Stimulated activated CD8-positive, alpha-beta memory T cell treated with anti-CD3 and anti-CD28 coated beads, Interleukin-12 subunit alpha, Interleukin-12 subunit beta, amount 100 ng/mL, for 24 hours (primary cell): ENCODE results near the gene ACLY.
"Not testable (repeated sequence)": the region's sequence is repeated elsewhere in the genome, so short reads cannot be mapped to it uniquely, and the experiment has no call there.

Experiments
- DNase-seq: peaks from one replicate; pipeline ENCODE4 v3.0.0-alpha.2; 2020; ENCODE audit errors: extremely low read depth

ACLY gene

DNA sequence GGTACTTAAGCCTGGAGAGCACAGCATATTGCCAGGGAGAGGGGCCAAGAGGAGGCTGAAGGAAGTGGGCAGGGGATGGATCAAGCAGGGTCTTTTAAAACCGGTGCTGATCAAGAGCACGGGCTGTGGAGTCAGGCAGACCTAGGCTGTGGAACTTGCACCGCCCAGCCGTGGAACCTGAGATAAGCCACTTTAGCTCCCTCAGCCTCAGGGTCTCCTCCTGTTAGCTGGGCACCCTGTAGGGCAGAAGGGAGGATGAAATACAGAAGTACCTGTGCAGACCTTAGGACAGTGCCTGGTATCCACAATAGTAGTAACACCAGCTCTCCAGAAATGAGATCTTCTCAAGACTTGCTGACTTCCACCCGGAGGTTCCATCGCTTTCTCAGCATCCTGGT lies 20.9 kb upstream of the ACLY start:
- no peak for DNase-seq

DNA sequence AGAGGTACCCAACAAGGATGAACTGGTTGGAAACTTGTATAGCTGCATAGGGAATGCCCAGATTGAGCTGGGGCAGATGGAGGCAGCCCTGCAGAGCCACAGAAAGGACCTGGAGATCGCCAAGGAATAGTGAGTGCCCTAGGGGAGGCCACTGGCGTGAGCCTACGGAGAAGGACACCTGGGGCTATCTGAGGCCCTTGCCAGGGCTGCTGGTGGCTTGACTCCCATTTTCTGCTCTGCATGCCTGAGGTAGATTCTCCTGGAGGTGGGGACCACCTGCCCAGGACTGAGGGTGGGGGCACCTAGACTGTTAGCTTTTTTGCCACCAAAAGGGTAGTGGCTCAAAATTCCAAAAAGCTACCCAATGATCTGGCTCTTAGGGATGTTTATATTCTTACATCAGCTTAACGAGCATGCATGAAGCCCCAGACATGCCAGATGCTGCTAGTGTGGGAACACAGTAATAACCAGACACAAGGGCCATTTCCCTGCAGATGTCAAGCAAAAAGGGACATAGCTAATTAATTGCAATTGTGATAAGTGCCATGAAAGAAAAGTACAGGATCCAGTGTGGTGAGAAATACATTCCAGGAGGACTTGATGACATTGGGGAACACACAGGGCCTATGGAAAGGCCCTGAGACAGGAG lies 20.4 kb upstream of the ACLY start:
- no peak for DNase-seq

DNA sequence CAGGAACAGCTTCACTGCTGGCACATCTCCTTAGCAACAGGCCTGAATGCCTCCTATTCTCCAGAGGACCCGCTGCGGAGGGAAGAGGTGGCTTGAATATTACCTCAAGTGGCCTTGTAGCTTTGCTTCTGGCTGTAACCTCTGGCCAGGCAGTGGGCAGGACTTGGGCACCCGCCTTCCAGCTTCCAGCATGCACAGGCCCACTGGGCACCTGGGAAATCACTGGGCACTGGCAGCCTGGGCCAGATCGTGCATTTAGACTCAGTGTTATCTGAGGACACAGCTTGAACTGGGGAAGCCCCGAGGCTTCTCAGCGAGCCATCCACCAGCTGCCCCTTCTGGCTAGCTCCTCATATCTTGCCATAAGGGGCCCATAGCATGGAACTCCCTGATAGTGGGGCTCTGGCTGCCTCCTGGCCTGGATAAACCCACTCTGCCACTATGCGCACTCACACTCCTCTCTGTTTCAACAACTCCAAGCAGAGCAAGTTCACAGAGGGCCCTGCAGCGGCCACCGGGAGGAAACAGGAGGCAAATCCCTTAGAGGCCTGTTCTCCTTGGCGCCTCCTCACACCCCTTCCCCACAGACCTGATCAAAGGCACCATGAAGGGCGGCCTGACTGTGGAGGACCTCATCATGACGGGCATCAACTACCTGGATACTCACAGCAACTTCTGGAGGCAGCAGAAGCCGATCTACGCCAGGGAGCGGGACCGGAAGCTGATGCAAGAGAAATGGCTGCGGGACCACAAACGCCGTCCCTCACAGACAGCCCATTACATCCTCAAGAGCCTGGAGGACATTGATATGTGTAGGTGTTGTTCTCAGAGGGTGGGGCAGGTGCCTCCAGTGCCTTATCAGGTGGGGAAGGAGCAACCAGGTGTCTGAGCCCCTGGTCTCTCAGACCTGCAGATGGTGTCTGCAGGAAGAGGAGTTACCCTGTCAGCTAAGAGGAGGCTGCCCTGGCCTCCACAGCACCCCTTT lies 19.5 kb upstream of the ACLY start:
- DNase-seq, result no peak

DNA sequence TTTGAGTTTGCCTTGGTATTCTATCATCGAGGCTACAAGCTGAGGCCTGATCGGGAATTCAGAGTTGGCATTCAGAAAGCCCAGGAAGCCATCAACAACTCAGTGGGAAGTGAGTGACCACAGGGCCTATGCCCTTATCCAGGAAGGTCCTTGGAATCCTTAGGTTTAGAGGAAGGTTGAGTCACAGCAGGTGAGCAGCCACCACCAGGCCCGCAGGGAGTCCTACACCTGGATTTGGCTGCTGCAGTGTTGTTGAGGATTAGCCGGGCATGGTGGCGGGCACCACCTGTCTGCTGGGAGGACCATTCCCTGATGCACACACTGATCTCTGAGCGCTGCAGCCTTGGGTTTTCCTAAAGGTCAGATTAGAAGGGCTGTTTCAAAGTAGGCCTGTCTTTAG lies 16.9 kb upstream of the ACLY start:
- no peak for DNase-seq

DNA sequence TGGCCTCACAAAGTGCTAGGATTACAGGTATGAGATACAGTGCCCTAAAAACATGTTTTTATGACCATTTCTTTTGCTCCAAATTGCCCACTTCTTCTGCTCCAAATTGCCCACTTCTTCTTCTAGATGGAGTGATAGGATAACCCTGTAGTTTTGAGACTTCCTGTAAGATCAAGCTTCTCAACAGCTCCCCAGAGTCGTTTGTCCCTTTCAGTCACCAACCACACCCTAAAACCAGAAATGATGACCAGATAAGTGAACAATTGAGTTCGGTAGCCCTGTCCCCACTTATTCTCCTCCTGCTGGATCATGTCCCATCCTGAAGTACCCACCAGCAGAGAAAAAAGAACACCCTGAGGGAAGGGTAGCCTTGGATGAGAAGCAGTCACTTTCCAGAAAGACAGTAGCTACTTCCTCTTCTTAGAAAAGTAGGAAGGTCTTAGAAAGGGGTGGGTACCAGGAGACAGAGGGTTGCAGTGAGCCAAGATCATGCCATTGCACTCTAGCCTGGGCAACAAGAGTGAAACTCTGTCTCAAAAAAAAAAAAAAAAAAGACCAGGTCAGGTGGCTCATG lies 14.2 kb upstream of the ACLY start:
- DNase-seq, result no peak

DNA sequence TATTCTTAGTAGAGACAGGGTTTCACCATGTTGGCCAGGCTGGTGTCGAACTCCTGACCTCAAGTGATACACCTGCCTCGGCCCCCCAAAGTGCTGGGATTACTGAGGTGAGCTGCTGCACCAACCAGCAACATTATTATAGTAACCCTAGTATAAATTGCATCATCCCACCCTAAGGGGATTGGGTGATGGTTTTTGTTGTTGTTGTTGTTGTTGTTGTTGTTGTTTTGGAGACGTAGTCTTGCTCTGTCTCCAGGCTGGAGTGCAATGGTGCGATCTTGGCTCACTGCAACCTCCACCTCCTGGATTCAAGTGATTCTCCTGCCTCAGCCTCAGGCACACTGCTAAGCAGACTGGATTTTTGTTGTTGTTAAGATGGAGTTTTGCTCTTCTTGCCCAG lies 13.0 kb upstream of the ACLY start:
- DNase-seq, result not testable (repeated sequence)

DNA sequence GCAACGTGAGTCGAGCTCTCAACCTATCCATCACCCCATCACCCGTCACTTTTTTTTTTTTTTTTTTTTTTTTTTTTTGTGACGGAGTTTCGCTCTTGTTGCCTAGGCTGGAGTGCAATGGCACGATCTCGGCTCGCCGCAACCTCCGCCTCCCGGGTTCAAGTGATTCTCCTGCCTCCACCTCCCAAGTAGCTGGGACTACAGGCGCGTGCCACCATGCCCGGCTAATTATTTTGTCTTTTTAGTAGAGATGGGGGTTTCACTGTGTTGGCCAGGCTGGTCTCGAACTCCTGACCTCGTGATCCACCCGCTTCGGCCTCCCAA lies 12.0 kb upstream of the ACLY start:
- not testable (repeated sequence) for DNase-seq

DNA sequence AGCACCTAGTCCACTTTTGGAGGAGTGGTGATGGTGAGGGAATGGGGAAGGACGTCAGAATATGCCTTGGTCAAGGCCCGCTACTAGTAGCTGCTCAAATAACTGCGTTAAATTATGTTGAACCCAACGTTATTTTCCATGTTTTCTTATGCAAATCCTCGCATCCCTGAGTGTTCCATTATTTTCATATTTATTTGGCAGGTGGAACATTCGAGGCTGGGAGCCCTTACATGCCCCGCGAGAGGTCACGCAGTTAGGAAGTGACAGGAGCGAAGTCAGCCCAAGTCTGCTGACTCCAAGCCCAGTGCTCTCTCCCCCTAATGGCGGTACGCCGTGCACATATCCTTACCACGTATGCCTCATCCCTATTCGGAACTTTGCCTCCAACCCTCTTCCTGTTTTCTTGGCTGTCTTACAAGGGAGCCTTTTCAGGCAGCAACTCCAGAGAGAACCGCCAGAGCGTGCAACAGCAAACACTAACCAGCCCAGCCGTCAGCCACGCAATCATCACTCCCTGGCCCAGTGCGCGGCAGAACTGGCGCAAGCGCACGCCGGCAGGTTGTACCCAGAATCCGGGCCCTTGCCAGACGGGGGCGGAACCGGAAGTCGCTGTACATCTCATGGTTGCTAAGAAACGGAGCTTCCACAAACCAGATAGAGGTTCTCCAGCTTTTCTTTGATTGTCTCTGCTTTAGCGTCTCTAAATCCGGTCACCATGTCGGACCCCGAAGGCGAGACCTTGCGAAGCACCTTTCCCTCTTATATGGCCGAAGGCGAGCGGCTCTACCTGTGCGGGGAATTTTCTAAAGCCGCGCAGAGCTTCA lies 11.5 kb upstream of the ACLY start, which contains the start of gene ODAD4:
Gene ODAD4, plus strand, starts transcription at position 609 of the 824 bp plus-strand sequence. Its CDS starts 107 bp downstream, at position 716.
- DNase-seq, result peak; percentile 93

DNA sequence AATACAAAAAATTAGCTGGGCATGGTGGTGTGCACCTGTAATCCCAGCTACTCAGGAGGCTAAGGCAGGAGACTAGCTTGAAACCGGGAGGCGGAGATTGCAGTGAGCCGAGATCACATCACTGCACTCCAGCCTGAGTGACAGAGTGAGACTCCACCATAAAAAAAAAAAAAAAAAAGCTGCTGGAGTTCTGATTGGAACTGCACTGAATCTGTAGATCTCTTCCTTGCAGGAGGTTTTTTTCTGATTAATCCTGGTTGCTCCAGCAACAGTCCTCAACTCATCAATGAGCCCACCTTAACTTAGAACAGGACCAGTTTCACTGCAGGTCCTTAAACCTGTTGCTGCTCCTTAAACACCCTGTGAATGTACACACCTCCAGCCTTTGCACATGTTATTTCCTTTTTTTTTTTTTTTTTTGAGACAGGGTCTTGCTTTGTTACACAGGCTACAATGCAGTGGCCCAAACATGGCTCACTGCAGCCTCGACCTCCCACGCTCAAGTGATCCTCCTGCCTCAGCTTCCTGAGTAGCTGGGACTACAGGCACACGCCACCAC lies 10.0 kb upstream of the ACLY start:
- DNase-seq, result no peak

DNA sequence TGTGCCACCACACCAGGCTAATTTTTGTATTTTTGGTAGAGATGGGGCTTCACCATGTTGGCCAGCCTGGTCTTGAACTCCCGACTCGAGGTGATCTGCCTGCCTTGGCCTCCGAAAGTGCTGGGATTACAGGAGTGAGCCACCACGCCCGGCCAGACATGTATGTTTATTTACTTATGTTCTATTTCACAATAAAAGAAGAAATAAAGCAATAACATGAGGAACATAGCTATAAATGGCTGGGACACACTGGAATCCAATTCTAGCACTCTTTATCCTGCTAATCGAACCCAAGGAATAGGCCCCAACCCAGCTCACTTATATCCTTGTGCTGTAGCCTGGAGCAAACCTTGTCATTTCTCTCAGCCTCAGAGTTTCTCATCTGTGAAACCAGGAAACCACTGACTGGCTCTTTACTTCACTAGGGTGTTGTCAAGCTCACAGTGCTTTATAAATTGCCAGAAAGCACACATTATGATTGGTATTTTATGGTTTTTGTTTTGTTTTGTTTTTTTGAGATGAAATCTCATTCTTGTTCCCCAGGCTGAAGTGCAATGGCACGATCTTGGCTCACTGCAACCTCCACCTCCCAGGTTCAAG lies 7.3 kb upstream of the ACLY start:
- no peak for DNase-seq

DNA sequence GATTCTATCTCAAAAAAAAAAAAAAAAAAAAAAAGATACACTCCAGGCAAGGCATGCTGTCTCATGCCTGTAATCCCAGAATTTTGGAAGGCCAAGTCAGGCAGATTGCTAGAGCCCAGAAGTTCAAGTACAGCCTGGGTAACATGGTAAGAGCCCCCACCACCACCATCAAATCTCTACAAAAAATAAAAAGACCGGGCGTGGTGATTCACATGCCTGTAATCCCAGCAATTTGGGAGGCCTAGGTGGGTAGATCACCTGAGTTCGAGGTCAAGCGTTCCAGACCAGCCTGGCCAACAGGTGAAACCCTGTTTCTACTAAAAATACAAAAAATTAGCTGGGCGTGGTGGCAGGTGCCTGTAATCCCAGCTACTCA lies 1.8 kb upstream of the ACLY start:
- no peak for DNase-seq

DNA sequence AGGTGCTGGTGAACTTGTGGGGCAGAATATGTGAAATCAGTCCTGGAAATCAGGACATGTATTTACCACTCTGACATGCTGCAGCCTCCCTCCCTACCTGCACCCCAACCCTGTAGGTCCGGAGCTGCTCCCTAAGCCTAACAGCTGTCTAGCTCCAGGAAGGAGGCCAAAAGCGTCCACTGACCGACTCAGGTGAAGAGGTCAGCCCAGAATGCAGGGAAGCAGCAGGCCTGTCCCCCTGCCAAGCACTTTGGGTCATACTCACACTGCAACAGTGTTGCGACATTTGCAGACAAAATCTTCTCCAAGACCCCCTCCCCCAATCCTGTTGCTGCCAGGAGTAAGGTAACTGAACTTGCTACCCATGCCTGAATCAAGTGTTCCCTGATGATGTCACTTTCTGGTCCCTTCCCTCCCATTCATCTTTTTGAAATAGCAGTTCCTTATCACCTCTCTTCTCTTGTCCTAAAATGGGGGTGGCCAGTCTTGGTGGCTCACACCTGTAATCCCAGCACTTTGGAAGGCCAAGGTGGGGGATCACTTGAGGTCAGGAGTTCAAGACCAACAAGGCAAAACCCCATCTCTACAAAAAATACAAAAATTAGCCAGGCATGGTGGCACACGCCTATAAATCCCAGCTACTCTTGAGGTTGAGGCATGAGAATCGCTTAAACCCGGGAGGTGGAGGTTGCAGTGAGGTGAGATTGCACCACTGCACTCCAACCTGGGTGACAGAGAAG lies 1.3 kb upstream of the ACLY start:
- no peak for DNase-seq

DNA sequence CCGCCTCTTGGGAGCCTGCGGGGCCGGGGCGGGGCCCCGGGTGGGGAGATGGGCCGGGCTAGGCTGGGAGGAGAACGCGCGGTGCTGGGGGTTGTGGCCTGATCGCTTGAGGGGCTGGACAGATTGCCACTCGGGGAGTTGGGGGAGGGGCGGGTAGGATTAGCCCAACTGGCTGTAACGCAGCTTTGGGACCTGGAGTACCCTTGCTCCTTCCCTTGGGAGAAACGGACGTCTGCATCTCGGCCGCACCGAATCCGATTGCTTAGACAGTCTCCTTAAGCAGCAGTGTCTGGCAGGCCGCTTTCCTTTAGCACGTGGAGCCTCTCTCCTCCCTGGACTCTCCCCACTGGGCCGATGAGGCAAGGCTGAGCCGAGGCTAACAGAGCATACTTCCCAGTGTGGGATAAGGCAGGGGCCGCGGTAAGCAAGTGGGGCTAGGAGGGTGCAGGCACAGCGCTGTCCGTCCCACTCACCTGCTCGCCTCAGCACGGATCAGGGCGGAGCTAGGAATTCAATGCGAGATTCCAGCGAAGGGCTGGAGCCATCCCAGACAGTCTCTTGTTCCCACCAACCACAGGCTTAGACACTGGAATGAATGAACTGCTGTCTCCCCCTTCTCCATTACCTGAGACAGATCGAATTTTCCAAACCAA lies 540 bp upstream of the ACLY start:
- DNase-seq, result no peak

DNA sequence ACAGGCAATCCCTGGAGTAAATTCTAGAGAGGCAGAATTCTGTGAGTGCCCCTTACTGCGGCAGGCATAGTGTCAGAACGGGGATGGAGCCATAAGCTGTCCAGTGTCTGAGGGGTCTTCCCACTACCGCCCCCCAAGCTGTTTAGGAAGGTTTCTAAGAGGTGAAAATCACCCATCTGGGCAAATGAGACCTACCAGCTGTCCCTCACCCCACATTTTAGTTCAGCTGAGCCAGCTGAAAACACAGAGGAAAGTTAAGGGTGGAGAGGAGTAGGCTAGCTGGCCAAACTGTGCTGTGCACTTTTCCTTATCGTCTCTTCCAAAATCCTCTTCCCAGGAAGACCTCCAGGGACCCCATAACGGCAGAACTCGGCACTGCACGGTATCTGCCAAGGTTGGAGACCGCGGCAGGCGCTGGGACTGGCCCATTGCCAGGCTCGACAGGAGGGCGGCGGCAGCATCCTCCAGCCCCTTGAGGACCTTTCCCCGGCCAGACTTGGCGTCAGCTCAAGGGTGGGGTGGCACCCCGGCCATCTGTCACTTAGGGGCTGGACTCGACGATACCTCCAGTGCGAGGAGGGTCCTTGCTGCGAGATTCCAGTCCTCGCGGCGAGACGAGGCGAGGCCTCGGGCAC lies 955 bp downstream of the ACLY start:
- DNase-seq, result no peak

DNA sequence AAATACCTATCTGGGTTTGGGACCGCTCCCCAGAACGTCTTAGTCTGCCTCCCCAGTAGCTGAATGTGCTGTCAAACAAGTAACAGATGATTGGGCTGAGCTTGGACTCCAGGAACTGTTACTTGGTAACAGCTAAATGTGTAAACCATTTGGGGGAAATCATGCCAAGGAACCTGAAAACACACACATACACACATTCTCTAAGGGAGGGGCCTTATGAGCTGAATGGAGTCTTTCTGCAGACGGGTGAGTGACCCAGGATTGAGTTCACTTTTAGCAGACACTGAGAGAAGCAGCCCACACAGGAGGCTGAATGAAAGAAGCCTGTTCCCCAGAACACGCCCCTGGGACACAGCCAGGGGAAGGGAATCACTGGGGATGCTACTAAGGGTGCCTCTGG lies 1.6 kb downstream of the ACLY start:
- DNase-seq, result no peak

DNA sequence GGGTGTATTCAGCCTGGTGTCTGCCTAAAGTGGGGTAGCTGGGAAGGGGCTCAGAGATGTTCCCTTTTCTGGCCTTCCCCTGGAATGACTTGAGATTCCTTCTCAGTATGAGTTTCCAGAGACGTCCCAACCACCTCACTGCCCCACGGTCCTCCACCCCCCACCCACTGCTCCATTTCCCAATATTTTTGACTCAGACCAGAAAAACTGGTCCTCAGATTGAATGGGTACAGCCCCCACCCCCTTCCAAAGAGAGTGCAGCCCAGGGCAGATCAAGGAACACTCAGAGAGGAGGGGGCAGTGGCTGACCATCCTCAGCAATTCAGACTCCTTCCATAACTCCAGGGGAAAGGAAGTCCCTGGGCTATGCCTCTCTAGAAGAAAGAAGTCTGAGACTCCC lies 3.2 kb downstream of the ACLY start:
- no peak for DNase-seq

DNA sequence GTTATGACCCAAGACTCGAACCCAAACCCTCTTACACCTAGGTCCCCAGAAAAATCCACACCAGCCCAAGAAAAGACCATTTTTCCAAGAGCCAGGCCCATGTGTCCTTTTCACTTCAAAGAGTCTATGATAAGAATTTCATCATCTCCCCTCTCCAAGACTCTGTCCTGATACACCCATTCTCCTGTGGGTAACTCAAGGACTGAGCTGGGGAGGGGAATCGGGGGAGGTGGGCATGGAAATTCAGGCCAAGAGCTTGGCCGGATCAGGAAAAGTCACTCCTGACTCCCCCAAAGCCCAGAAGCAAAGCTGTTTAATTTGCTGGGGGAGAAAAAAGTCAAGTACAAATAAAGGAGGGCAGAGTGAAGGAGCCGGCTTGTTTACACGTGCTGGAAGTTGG lies 3.7 kb downstream of the ACLY start:
- no peak for DNase-seq

DNA sequence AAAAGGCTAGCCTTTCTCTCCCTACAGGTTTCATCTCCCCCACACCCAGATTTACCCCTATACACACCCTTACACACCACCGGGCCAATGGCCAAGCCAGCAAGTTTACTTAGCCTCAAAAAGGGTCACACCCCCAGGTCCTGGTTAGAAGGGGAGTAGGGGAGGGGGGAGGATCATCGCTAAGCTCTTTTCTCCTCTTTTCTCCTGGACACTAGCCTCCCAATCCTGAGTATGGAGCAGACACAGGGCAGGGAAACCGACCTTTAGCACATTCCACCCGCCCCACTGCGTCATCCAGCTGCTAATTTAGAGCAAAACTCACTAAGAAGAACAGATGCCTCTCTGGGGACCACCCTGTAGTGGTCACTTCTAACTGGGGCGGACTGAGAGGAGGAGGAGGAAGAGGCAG lies 4.4 kb downstream of the ACLY start:
- DNase-seq, result no peak

DNA sequence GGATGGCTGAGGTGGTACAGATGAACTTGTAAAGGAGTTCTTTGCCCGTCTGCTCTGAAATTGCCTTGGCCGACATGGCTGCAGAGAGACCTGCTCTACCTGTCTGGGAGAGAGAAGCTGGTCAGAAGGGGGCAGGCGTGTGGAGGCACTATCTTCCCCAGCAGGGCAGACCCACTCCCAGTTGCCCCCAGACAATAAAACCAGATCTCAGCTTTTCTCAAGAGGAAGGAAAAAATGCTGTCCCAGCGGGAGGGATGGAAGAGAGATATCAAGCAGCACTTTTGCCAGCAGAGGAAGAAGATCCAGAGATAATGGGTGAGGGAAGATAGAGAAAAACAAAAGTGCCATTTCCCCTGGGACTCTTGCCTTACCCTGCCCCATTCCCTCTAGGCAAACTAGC lies 5.0 kb downstream of the ACLY start:
- no peak for DNase-seq

DNA sequence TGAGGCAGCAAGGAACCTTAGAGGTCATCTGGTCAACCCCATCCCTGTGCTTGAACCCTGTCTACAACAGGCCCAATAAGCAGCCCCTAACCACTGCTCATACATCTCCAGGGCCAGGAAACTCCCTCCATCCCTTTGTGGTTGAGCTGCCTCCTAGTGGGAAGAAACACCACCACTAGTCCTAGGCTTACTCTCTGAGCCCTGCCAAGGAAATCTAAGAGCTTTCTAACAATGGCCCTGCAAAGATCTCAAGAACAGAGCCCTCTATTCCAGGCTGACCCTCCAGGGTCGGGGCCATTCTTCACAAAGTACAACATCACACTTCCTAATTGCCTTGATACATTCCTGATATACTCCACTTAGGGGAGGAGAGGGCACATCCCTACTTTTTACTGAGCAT lies 5.8 kb downstream of the ACLY start:
- DNase-seq, result no peak
